HUES64 (cell line): ENCODE results near the gene KLHL26.

Experiments used
- H3K27ac ChIP-seq: 2 replicates; pipeline ENCODE4 v1.7.0; 2013; ENCODE audit warnings: low read depth, low read length, inconsistent platforms
- H3K27me3 ChIP-seq: 2 replicates; pipeline ENCODE4 v1.6.1; 2013; ENCODE audit warnings: mild to moderate bottlenecking, low read length; ENCODE audit not compliant: insufficient read depth
- H3K36me3 ChIP-seq: 2 replicates; pipeline ENCODE4 v1.6.1; 2013; ENCODE audit warnings: mild to moderate bottlenecking, low read length; ENCODE audit not compliant: insufficient read depth
- H3K4me1 ChIP-seq: 2 replicates; pipeline ENCODE4 v1.6.1; 2013; ENCODE audit warnings: mild to moderate bottlenecking, low read length, moderate library complexity; ENCODE audit not compliant: insufficient read depth
- H3K4me3 ChIP-seq: 2 replicates; pipeline ENCODE4 v1.5.1; 2013; ENCODE audit warnings: mild to moderate bottlenecking, low read length, moderate library complexity
- H3K9ac ChIP-seq: 2 replicates; pipeline ENCODE4 v1.6.1; 2013; ENCODE audit warnings: mild to moderate bottlenecking, low read depth, low read length
- H3K9me3 ChIP-seq: 2 replicates; pipeline ENCODE4 v1.6.1; 2013; ENCODE audit warnings: low read depth, low read length; ENCODE audit not compliant: insufficient read depth
- WGBS: fragments of 150-250, 120-280 bp; methylation state at CpG from one replicate; pipeline ENCODE4 v1.1.7; 2013; ENCODE audit warnings: missing lambda C conversion rate; 5-methylcytosine and 5-hydroxymethylcytosine counted together

Gene KLHL26

DNA sequence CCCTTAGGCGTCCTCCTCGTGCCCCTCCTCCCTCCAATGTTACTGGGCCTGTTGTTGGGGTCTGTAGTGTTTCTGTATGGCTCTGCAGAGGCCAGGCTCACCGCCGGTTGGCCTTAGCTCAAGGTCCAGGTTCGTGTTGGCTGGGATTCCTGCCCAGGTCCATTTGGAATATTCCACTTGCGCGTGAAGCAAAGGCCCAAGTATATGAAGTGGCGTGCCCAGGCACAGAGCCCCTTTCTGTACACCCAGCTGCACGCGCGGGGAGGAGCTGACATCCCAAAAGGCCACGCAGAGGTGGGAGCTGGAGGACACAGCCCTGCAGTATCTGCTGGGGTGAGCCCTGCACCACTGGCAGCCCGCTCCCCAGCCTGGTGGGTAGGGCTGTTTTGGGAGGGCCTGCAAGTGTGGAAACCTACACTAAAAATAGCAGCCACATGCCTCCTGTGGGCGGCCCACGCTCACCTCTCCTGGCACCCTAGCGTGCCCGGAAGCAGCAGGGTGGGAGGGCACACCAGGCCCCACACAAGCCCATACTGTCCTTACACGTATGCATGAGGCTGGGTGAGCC is 76.8 kb downstream of the KLHL26 start:
- Histone ChIP-seq H3K4me3 (no peak overlapping the region), H3K9ac (no peak overlapping the region), H3K36me3 (no peaks in the 10 kb centered on the region), H3K27ac (no peak overlapping the region), H3K9me3 (no peaks in the 10 kb centered on the region), H3K27me3 (no peaks in the 10 kb centered on the region), H3K4me1 (no peaks in the 10 kb centered on the region)
- WGBS = 96% methylated on average over 18 of the region's 18 CpGs

DNA sequence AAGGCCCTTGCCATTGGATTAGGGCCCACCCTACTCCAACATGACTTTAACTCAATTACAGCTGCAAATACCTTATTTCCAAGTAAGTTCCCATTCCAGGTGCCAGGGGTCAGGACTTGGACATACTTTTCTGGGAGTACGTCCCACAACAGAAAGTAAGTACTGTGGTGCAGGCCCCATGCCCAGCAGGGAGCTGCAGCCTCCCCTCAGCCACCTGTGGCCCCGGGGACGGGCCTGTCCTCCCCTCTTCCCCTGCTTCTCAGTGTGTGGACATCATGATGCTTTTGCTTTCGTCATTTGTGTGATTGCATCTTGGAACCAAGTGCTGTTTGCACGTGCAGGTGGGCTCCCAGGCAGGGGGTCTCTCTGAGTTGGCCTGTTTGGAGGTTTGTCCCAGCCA is 78.6 kb downstream of the KLHL26 start:
- Histone ChIP-seq H3K27me3 (no peaks in the 10 kb centered on the region), H3K36me3 (no peaks in the 10 kb centered on the region), H3K4me3 (no peak overlapping the region), H3K4me1 (no peaks in the 10 kb centered on the region), H3K9ac (no peak overlapping the region), H3K9me3 (no peaks in the 10 kb centered on the region), H3K27ac (no peak overlapping the region)
- 85% methylated on average over 5 of the region's 5 CpGs for whole genome bisulfite sequencing

DNA sequence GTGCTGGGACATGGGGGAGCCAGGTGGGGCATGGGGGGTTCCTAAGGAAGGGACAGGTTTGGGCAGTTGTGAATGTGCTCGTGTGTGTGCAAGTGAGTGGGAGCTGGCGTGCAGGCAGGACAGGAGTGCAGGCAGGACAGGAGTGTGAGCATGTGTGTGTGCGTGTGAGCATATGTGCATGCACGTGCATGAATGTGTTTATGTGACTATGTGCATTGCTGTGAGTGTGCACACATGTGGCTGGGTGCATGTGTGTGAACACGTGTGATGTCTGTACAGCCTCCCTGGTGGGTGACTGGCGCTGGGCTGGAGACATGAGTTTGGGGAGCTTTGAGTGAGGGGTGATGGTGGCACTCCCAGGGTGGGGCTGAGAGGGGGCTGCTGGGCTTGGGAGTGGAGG is 80.0 kb downstream of the KLHL26 start:
- WGBS = 93% methylated on average over 6 of the region's 6 CpGs
- Histone ChIP-seq H3K36me3 (no peaks in the 10 kb centered on the region), H3K4me3 (no peak overlapping the region), H3K27me3 (no peaks in the 10 kb centered on the region), H3K9ac (no peak overlapping the region), H3K9me3 (no peaks in the 10 kb centered on the region), H3K4me1 (no peaks in the 10 kb centered on the region), H3K27ac (no peak overlapping the region)

DNA sequence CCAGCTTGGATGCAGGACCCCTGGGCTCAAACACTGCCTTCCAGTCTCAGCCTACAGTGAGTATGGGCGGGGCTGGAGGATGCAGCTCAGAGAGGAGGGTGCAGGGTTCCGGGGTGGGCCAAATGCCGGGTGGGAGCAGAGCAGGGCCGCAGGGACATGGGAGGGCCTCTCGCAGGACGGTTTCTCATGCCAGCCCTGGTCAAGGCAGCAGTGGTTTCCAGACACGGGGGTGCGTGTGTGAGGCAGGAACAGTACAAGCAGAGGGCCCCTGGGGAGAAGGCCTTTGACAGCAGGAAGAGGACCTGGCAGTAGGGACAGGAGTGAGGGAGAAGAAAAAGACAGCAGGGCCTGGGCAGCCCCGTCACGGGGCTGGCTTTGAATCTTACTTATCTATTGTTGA is 80.8 kb downstream of the KLHL26 start:
- no peak overlapping the region for H3K27ac ChIP-seq
- H3K9me3 ChIP-seq = no peaks in the 10 kb centered on the region
- peaks cover 3% of the 10 kb centered on the region; the same call in 1 of the 2 replicates for H3K36me3 ChIP-seq
- no peaks in the 10 kb centered on the region for H3K4me1 ChIP-seq
- 86% methylated on average over 10 of the region's 10 CpGs for WGBS
- H3K9ac ChIP-seq = no peak overlapping the region
- no peaks in the 10 kb centered on the region for H3K27me3 ChIP-seq
- H3K4me3 ChIP-seq = no peak overlapping the region

DNA sequence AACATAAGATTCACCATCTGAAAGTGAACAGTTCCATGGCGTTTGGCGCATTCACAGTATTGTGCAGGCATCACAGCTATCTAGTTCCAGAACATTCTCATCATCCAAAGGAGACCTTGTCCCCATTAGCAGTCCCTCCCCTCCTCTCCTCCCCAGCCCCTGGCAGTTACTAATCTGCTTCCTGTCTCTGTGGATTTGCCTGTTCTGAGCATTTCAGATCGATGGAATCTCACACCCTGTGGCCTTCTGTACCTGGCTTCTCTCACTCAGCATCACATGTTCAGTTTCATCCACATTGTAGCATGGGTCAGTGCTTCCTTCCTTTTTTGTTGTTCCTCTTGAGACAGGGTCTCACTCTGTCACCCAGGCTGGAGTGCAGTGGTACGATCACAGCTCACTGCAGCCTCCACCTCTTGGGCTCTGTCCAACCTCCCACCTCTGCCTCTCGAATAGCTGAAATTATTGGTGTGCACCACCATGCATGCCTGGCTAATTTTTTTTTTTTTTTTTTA is 81.2 kb downstream of the KLHL26 start:
- H3K9ac ChIP-seq = no peak overlapping the region
- WGBS = 91% methylated on average over 5 of the region's 5 CpGs
- H3K4me3 ChIP-seq = no peak overlapping the region
- H3K27ac ChIP-seq = no peak overlapping the region
- H3K27me3 ChIP-seq = no peaks in the 10 kb centered on the region
- H3K36me3 ChIP-seq = peaks cover 3% of the 10 kb centered on the region; the same call in 1 of the 2 replicates
- H3K9me3 ChIP-seq = no peaks in the 10 kb centered on the region
- no peaks in the 10 kb centered on the region for H3K4me1 ChIP-seq

DNA sequence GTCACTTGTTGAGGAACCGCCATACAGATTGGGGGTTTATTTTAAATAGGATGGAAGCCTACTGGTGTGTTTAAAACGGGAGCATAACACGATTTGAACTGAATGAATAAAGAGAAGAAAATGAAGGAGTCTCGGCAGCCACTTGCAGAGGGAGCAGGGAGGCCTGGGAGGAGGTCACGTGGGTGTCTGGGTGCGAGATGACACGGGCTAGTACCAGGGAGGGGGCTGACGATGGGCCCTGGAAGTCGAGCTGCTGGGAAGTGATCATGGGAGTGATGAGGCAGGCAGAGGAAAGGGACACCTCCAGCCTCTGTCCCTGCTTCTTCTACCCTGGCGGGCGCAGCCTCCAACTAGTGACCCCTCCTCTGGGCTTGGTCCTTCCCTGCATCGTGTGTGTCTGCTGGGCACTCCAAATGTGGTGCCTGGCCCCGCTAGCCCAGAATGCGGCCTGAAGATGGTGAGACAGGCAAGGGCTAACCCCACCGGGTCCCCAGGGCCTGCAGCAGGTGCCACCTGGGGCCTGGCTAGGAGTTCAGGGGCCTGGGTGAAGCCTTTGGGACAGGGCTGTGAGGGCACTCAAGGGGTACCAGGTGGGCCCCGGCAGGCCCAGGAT is 82.1 kb downstream of the KLHL26 start:
- H3K9me3 ChIP-seq = no peaks in the 10 kb centered on the region
- H3K27ac ChIP-seq = no peak overlapping the region
- WGBS = 89% methylated on average over 16 of the region's 16 CpGs
- no peaks in the 10 kb centered on the region for H3K4me1 ChIP-seq
- no peak overlapping the region for H3K4me3 ChIP-seq
- no peaks in the 10 kb centered on the region for H3K27me3 ChIP-seq
- H3K36me3 ChIP-seq = peaks cover 3% of the 10 kb centered on the region; the same call in 1 of the 2 replicates
- no peak overlapping the region for H3K9ac ChIP-seq

- no peak overlapping the region for H3K4me3 ChIP-seq
- H3K36me3 ChIP-seq = peaks cover 3% of the 10 kb centered on the region; the same call in 1 of the 2 replicates
- H3K9me3 ChIP-seq = no peaks in the 10 kb centered on the region
- 94% methylated on average over 25 of the region's 25 CpGs for WGBS
- no peaks in the 10 kb centered on the region for H3K27me3 ChIP-seq
- no peak overlapping the region for H3K9ac ChIP-seq
- H3K4me1 ChIP-seq = no peaks in the 10 kb centered on the region
- H3K27ac ChIP-seq = no peak overlapping the region
Observed at GRCh38 chr19:18719541-18719940, 82.7 kb downstream of the KLHL26 start.
